Fibroblast of skin of right quadriceps (primary cell): Measurements from ENCODE around the gene NDRG2.
"Not testable (repeated sequence)": the region's sequence is repeated elsewhere in the genome, so short reads cannot be mapped to it uniquely, and the experiment has no call there.

Experiments used
- DNase-seq: peaks from one replicate; pipeline ENCODE4 v3.0.0-alpha.2; 2013

NDRG2 gene

GRCh38 chr14:21003788-21004346 lies 21.0 kb downstream of the NDRG2 start:
- no peak for DNase-seq

- DNase-seq = no peak
Measured at GRCh38 chr14:21001218-21001617, 23.6 kb downstream of the NDRG2 start.

GRCh38 chr14:20999591-20999990 lies 25.3 kb downstream of the NDRG2 start:
- no peak for DNase-seq

- DNase-seq = peak; percentile 77
Measured at GRCh38 chr14:20998674-20999366, 26.0 kb downstream of the NDRG2 start, which contains the start of gene SLC39A2. SLC39A2 (plus strand) TSS chr14:20999293; CDS start chr14:20999447, 154 bp downstream.

- DNase-seq = no peak
Measured at GRCh38 chr14:20998139-20998538, 26.7 kb downstream of the NDRG2 start.

GRCh38 chr14:20997564-20997963 lies 27.3 kb downstream of the NDRG2 start:
- DNase-seq = no peak

GRCh38 chr14:20997115-20997514 lies 27.7 kb downstream of the NDRG2 start:
- DNase-seq = no peak

- DNase-seq = no peak
Measured at GRCh38 chr14:20996521-20996920, 28.3 kb downstream of the NDRG2 start.

- peak; percentile 98 for DNase-seq
Measured at GRCh38 chr14:20989787-20990600, 34.9 kb downstream of the NDRG2 start, which contains the start of gene METTL17. METTL17 (plus strand) TSS chr14:20989980; CDS start chr14:20990003, 23 bp downstream.

- no peak for DNase-seq
Measured at GRCh38 chr14:20989471-20989786, 35.4 kb downstream of the NDRG2 start.

GRCh38 chr14:20988717-20989470 lies 36.0 kb downstream of the NDRG2 start:
- no peak for DNase-seq

GRCh38 chr14:20986811-20987210 lies 38.0 kb downstream of the NDRG2 start:
- DNase-seq = peak; percentile 93

GRCh38 chr14:20985650-20986049 lies 39.2 kb downstream of the NDRG2 start:
- not testable (repeated sequence) for DNase-seq

GRCh38 chr14:20982646-20983369 lies 42.1 kb downstream of the NDRG2 start:
- no peak for DNase-seq

GRCh38 chr14:20980906-20981305 lies 44.0 kb downstream of the NDRG2 start:
- DNase-seq = no peak

- DNase-seq = no peak
Measured at GRCh38 chr14:20978687-20979086, 46.2 kb downstream of the NDRG2 start.

GRCh38 chr14:20976291-20976690 lies 48.6 kb downstream of the NDRG2 start:
- no peak for DNase-seq

GRCh38 chr14:20973501-20973900 lies 51.4 kb downstream of the NDRG2 start:
- DNase-seq = no peak

- DNase-seq = no peak
Measured at GRCh38 chr14:20971705-20972021, 53.2 kb downstream of the NDRG2 start.

GRCh38 chr14:20970983-20971704 lies 53.7 kb downstream of the NDRG2 start:
- peak; percentile 83 for DNase-seq

GRCh38 chr14:20970647-20970982 lies 54.2 kb downstream of the NDRG2 start:
- no peak for DNase-seq

- DNase-seq = no peak
Measured at GRCh38 chr14:20969336-20969735, 55.5 kb downstream of the NDRG2 start.
